Peyer's patch (tissue), 4 donors: ENCODE measurements around the gene AADAT.
"Not testable (repeated sequence)": the region's sequence is repeated elsewhere in the genome, so short reads cannot be mapped to it uniquely, and the experiment has no call there.

Experiments
- POLR2A ChIP-seq, 2 donors: fragments of 450-650 bp; IDR thresholded peaks; one replicate each; pipeline ENCODE4 v1.5.1; 2017; ENCODE audit warnings: antibody characterized with exemption in 2 of 2, mild to moderate bottlenecking in 2 of 2, moderate library complexity in 2 of 2
- TF ChIP-seq, protein P1 (sequence below), 6 experiments: fragments of 450-650 bp in 4 of 6; fragments of 200-600 bp in 2 of 6; sonication (generic) in 1 of 6; IDR thresholded peaks; one replicate each; pipeline ENCODE4 v1.5.1; 2017 to 2019; ENCODE audit warnings: antibody characterized with exemption in 6 of 6, mild to moderate bottlenecking in 3 of 6, moderate library complexity in 1 of 6

DNA sequence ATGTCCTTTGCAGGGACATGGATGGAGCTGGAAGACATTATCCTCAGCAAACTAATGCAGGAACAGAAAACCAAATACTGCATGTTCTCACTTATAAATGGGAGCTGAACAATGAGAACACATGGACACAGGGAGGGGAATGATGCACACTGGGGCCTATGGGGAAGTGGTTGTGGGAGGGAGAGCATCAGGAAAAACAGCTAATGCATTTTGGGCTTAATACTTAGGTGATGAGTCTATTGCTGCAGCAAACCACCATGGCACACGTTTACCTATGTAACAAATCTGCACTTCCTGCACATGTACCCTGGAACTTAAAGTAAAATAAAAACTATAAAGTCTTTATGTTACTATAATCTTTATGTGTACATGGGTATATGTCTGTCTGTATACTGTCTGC is 24.4 kb upstream of the AADAT start:
- TF ChIP-seq, protein P1, sequence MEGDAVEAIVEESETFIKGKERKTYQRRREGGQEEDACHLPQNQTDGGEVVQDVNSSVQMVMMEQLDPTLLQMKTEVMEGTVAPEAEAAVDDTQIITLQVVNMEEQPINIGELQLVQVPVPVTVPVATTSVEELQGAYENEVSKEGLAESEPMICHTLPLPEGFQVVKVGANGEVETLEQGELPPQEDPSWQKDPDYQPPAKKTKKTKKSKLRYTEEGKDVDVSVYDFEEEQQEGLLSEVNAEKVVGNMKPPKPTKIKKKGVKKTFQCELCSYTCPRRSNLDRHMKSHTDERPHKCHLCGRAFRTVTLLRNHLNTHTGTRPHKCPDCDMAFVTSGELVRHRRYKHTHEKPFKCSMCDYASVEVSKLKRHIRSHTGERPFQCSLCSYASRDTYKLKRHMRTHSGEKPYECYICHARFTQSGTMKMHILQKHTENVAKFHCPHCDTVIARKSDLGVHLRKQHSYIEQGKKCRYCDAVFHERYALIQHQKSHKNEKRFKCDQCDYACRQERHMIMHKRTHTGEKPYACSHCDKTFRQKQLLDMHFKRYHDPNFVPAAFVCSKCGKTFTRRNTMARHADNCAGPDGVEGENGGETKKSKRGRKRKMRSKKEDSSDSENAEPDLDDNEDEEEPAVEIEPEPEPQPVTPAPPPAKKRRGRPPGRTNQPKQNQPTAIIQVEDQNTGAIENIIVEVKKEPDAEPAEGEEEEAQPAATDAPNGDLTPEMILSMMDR (IDR thresholded peaks at IDR 0.05) = not testable (repeated sequence)
- TF ChIP-seq POLR2A (IDR thresholded peaks at IDR 0.05) = not testable (repeated sequence)
